GM23248 (cell line): ENCODE results near the gene CDH20. TPM values are rescaled to one million over a fixed set of nuclear protein-coding genes. Genes with fewer than 3 reads are reported as not detected.

Source experiments
- DNase-seq: peaks from one replicate; pipeline ENCODE4 v3.0.0-alpha.2; 2015
- H2AFZ ChIP-seq: fragments of 200-600 bp; sonication (generic); 2 replicates; pipeline ENCODE4 v1.6.1; 2016; ENCODE audit warnings: antibody characterized with exemption
- H3F3A ChIP-seq: fragments of 200-600 bp; sonication (generic); 2 replicates; pipeline ENCODE4 v1.6.1; 2016; ENCODE audit warnings: mild to moderate bottlenecking, antibody characterized with exemption, mixed run types; ENCODE audit not compliant: insufficient read depth
- H3K27ac ChIP-seq: fragments of 200-600 bp; sonication (generic); 2 replicates; pipeline ENCODE4 v1.5.1; 2016; ENCODE audit warnings: mild to moderate bottlenecking
- H3K27me3 ChIP-seq: fragments of 200-600 bp; sonication (generic); replicated peaks from 2 replicates; pipeline ENCODE4 v1.6.1; 2016; ENCODE audit warnings: mild to moderate bottlenecking; ENCODE audit not compliant: insufficient read depth
- H3K36me3 ChIP-seq: fragments of 200-600 bp; sonication (generic); 2 replicates; pipeline ENCODE4 v1.6.1; 2016; ENCODE audit warnings: low read depth, mild to moderate bottlenecking
- H3K4me1 ChIP-seq: fragments of 200-600 bp; sonication (generic); 2 replicates; pipeline ENCODE4 v1.6.1; 2016; ENCODE audit warnings: mild to moderate bottlenecking; ENCODE audit not compliant: insufficient read depth
- H3K4me2 ChIP-seq: fragments of 200-600 bp; sonication (generic); one replicate; pipeline ENCODE4 v1.6.1; 2016; ENCODE audit warnings: mild to moderate bottlenecking; ENCODE audit not compliant: unreplicated experiment
- H3K4me3 ChIP-seq: fragments of 200-600 bp; sonication (generic); 2 replicates; pipeline ENCODE4 v1.5.1; 2016; ENCODE audit warnings: mild to moderate bottlenecking
- H3K79me2 ChIP-seq: fragments of 200-600 bp; sonication (generic); 2 replicates; pipeline ENCODE4 v1.6.1; 2016; ENCODE audit warnings: mild to moderate bottlenecking; ENCODE audit not compliant: insufficient read depth
- H3K9ac ChIP-seq: fragments of 200-600 bp; sonication (generic); 2 replicates; pipeline ENCODE4 v1.6.1; 2016; ENCODE audit warnings: mild to moderate bottlenecking
- H3K9me2 ChIP-seq: fragments of 200-600 bp; sonication (generic); 2 replicates; pipeline ENCODE4 v1.6.1; 2016; ENCODE audit warnings: mixed run types, mild to moderate bottlenecking, moderate library complexity; ENCODE audit not compliant: insufficient read depth
- H3K9me3 ChIP-seq: fragments of 200-600 bp; sonication (generic); one replicate; pipeline ENCODE4 v1.6.1; 2017; ENCODE audit warnings: low read depth
- H4K20me1 ChIP-seq: fragments of 200-600 bp; sonication (generic); 2 replicates; pipeline ENCODE4 v1.6.0; 2016; ENCODE audit not compliant: insufficient read depth
- EZH2 ChIP-seq: fragments of 200-600 bp; sonication (generic); IDR thresholded peaks from 2 replicates; pipeline ENCODE4 v1.6.1; 2018; ENCODE audit warnings: antibody characterized with exemption, mild to moderate bottlenecking; ENCODE audit not compliant: insufficient read depth, poor library complexity, severe bottlenecking
- EZH2phosphoT487 ChIP-seq: fragments of 200-600 bp; sonication (generic); IDR thresholded peaks from 2 replicates; pipeline ENCODE4 v1.6.1; 2018; ENCODE audit warnings: antibody characterized with exemption, moderate library complexity, mild to moderate bottlenecking, low read depth; ENCODE audit not compliant: insufficient read depth
- WGBS, 2 experiments: methylation state at CpG; one replicate each; pipeline ENCODE4 v1.1.6; 2015 to 2017; ENCODE audit warnings: low lambda C conversion rate in 2 of 2, low coverage in 1 of 2; ENCODE audit errors: missing lambda C conversion rate in 2 of 2; 5-methylcytosine and 5-hydroxymethylcytosine counted together
- in situ Hi-C: fragments of 300-500 bp; cut with MboI; formaldehyde crosslinking; loops from 2 replicates; pipeline ENCODE4 v1.15.0; 2020
- polyA plus RNA-seq: library from polyadenylated mRNA; unstranded; fragments of >200 nt; fragmentation: Nextera tagmentation; extraction: Ambion mirVana; gene quantifications from 2 replicates; pipeline ENCODE4 v1.2.1, GENCODE V29; 2016
- total RNA-seq: library from RNA; depleted of rRNA; stranded (reverse); fragments of >200 nt; shearing (Covaris generic); gene quantifications from 2 replicates; pipeline ENCODE4 v1.2.3, GENCODE V29; 2014

CDH20 gene
- total and polyA plus RNA-seq, 2 experiments from 2014 or later, result not detected

GRCh38 chr18:61466736-61467135 is 133.5 kb downstream of the CDH20 start:
- no peaks in the 10 kb centered on the region for H3K4me1 ChIP-seq
- DNase-seq, result no peak
- no peaks in the 10 kb centered on the region for H4K20me1 ChIP-seq
- no peak overlapping the region for H3K4me3 ChIP-seq
- no peaks in the 10 kb centered on the region for H3K9me3 ChIP-seq
- no peak for TF ChIP-seq EZH2phosphoT487
- TF ChIP-seq EZH2, result no peak
- no peak overlapping the region for H3K9ac ChIP-seq
- no peak overlapping the region for H3K27ac ChIP-seq
- H2AFZ ChIP-seq, result no peak overlapping the region
- H3K4me2 ChIP-seq, result no peak overlapping the region
- no peaks in the 10 kb centered on the region for H3K9me2 ChIP-seq
- H3F3A ChIP-seq, result no peaks in the 10 kb centered on the region
- in situ Hi-C loops, result no loop called here
- H3K79me2 ChIP-seq, result no peaks in the 10 kb centered on the region
- H3K36me3 ChIP-seq, result no peaks in the 10 kb centered on the region
- H3K27me3 ChIP-seq, result no peaks in the 10 kb centered on the region
- WGBS, 2 experiments, result 88 to 96% methylated on average over 3 of the region's 3 CpGs

- H3K36me3 ChIP-seq, result no peaks in the 10 kb centered on the region
- no peaks in the 10 kb centered on the region for H3K9me2 ChIP-seq
- no peak for DNase-seq
- H3K79me2 ChIP-seq, result no peaks in the 10 kb centered on the region
- TF ChIP-seq EZH2 (no peak), EZH2phosphoT487 (no peak)
- H3K27me3 ChIP-seq, result no peaks in the 10 kb centered on the region
- WGBS, 2 experiments, result 90 to 92% methylated on average over 16 of the region's 16 CpGs
- no peak overlapping the region for H3K9ac ChIP-seq
- H2AFZ ChIP-seq, result no peak overlapping the region
- in situ Hi-C loops, result no loop called here
- no peaks in the 10 kb centered on the region for H3F3A ChIP-seq
- H3K9me3 ChIP-seq, result no peaks in the 10 kb centered on the region
- no peak overlapping the region for H3K27ac ChIP-seq
- no peaks in the 10 kb centered on the region for H4K20me1 ChIP-seq
- H3K4me3 ChIP-seq, result no peak overlapping the region
- no peaks in the 10 kb centered on the region for H3K4me1 ChIP-seq
- H3K4me2 ChIP-seq, result no peak overlapping the region
These were observed 136.9 kb downstream of the CDH20 start for GRCh38 chr18:61470031-61470674.

GRCh38 chr18:61471541-61471940 is 138.3 kb downstream of the CDH20 start:
- no peaks in the 10 kb centered on the region for H3K79me2 ChIP-seq
- H3F3A ChIP-seq, result no peaks in the 10 kb centered on the region
- no peak overlapping the region for H2AFZ ChIP-seq
- no peak overlapping the region for H3K9ac ChIP-seq
- H4K20me1 ChIP-seq, result no peaks in the 10 kb centered on the region
- no peak overlapping the region for H3K4me2 ChIP-seq
- 84 to 86% methylated on average over 4 of the region's 4 CpGs for WGBS, 2 experiments
- no peaks in the 10 kb centered on the region for H3K9me3 ChIP-seq
- in situ Hi-C loops, result no loop called here
- no peak overlapping the region for H3K4me3 ChIP-seq
- TF ChIP-seq EZH2phosphoT487 (no peak), EZH2 (no peak)
- H3K9me2 ChIP-seq, result no peaks in the 10 kb centered on the region
- H3K36me3 ChIP-seq, result no peaks in the 10 kb centered on the region
- H3K27ac ChIP-seq, result no peak overlapping the region
- H3K27me3 ChIP-seq, result no peaks in the 10 kb centered on the region
- no peak for DNase-seq
- no peaks in the 10 kb centered on the region for H3K4me1 ChIP-seq

GRCh38 chr18:61471942-61472341 is 138.7 kb downstream of the CDH20 start:
- no peaks in the 10 kb centered on the region for H3K79me2 ChIP-seq
- no peaks in the 10 kb centered on the region for H3K27me3 ChIP-seq
- no peaks in the 10 kb centered on the region for H3F3A ChIP-seq
- H3K9ac ChIP-seq, result no peak overlapping the region
- H3K27ac ChIP-seq, result no peak overlapping the region
- DNase-seq, result no peak
- H3K36me3 ChIP-seq, result no peaks in the 10 kb centered on the region
- no peak overlapping the region for H2AFZ ChIP-seq
- no peak overlapping the region for H3K4me2 ChIP-seq
- H3K9me2 ChIP-seq, result no peaks in the 10 kb centered on the region
- TF ChIP-seq EZH2phosphoT487 (no peak), EZH2 (no peak)
- WGBS, 2 experiments, result 77 to 80% methylated on average over 5 of the region's 5 CpGs
- no peak overlapping the region for H3K4me3 ChIP-seq
- H4K20me1 ChIP-seq, result no peaks in the 10 kb centered on the region
- no peaks in the 10 kb centered on the region for H3K4me1 ChIP-seq
- H3K9me3 ChIP-seq, result no peaks in the 10 kb centered on the region
- in situ Hi-C loops, result no loop called here
